ENCODE measurements around the gene ETHE1. TPM values are rescaled to one million over a fixed set of nuclear protein-coding genes. Genes with fewer than 3 reads are reported as not detected.

ETHE1 gene
- total RNA-seq, 2 experiments from 2014 or later: 1.7 to 6.4 TPM

DNA sequence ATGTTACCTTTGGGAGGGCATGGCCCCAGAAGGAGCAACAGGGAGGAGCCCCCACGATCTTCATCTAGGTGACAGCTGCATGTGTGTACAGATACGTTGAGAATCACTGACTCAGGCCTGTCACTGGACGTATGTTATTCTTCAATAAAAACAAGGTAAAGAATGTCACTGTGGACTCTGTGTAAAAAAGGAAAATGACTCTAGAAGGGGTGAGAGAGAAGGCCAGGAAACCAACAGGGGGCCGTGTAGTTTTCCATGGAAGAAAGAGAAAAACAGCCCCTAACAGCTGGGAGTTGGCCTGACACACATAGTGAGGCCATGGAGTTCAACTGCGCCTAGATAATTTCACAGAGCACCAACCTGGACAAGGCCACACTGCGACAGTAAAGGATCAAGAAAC lies 59.7 kb downstream of the ETHE1 start:
- intact Hi-C loops (cut with micrococcal nuclease; ENCODE audit: unreplicated experiment): no loop called here
- TF ChIP-seq, protein P1, sequence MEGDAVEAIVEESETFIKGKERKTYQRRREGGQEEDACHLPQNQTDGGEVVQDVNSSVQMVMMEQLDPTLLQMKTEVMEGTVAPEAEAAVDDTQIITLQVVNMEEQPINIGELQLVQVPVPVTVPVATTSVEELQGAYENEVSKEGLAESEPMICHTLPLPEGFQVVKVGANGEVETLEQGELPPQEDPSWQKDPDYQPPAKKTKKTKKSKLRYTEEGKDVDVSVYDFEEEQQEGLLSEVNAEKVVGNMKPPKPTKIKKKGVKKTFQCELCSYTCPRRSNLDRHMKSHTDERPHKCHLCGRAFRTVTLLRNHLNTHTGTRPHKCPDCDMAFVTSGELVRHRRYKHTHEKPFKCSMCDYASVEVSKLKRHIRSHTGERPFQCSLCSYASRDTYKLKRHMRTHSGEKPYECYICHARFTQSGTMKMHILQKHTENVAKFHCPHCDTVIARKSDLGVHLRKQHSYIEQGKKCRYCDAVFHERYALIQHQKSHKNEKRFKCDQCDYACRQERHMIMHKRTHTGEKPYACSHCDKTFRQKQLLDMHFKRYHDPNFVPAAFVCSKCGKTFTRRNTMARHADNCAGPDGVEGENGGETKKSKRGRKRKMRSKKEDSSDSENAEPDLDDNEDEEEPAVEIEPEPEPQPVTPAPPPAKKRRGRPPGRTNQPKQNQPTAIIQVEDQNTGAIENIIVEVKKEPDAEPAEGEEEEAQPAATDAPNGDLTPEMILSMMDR (conservative IDR thresholded peaks at IDR 0.05; ENCODE audit: low read length): no peak
- TF ChIP-seq EZH2phosphoT487 (IDR thresholded peaks at IDR 0.05; ENCODE audit: borderline replicate concordance, low read depth, low read length): no peak
- Histone ChIP-seq H2AFZ (ENCODE audit: low read length) (no peak overlapping the region), H3K27ac (ENCODE audit: low read depth, low read length, poor library complexity, severe bottlenecking) (no peak overlapping the region), H3K9me3 (ENCODE audit: low read length) (no peaks in the 10 kb centered on the region), H4K20me1 (ENCODE audit: insufficient read depth, low read length) (no peaks in the 10 kb centered on the region), H3K79me2 (ENCODE audit: insufficient read depth, low read depth, low read length) (no peaks in the 10 kb centered on the region), H3K36me3 (ENCODE audit: insufficient read depth, low read length) (no peaks in the 10 kb centered on the region), H3K9me2 (ENCODE audit: insufficient read depth, low read length) (no peaks in the 10 kb centered on the region), H3K4me2 (ENCODE audit: low read length) (no peak overlapping the region), H3K4me1 (ENCODE audit: insufficient read depth, low read length, poor library complexity, severe bottlenecking) (peaks cover 13% of the 10 kb centered on the region), H3K4me3 (ENCODE audit: low read depth, low read length, poor library complexity, severe bottlenecking) (no peak overlapping the region)
- ChIA-PET CTCF (ENCODE audit: unreplicated experiment) (no interaction called here), POLR2A (no interaction called here)
- no TSS peak for BruUV-seq (replicated peaks)
- DNase-seq (ENCODE audit: low spot score): no peak

DNA sequence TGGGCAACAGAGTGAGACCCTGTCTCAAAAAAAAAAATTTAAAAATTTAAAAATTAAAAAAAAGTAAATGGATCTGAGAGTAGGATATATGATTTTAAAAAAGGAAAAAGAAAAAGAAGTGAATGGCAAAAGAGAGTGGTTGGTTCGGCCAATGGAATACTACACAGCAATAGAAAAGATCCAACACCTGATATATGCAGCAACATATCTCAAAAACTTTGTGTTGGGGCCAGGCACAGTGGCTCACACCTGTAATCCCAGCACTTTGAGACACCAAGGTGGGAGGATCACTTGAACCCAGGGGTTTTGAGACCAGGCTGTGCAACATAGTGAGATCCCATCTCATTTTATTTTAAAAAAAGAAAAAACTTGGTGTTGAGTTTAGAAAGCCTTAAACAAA lies 60.2 kb downstream of the ETHE1 start:
- CTCF ChIA-PET (ENCODE audit: unreplicated experiment): no interaction called here
- Histone ChIP-seq H3K79me2 (ENCODE audit: insufficient read depth, low read depth, low read length) (no peaks in the 10 kb centered on the region), H2AFZ (ENCODE audit: low read length) (no peak overlapping the region), H3K4me1 (ENCODE audit: insufficient read depth, low read length, poor library complexity, severe bottlenecking) (peaks cover 13% of the 10 kb centered on the region), H4K20me1 (ENCODE audit: insufficient read depth, low read length) (no peaks in the 10 kb centered on the region), H3K9me3 (ENCODE audit: low read length) (no peaks in the 10 kb centered on the region), H3K4me2 (ENCODE audit: low read length) (no peak overlapping the region), H3K4me3 (ENCODE audit: low read depth, low read length, poor library complexity, severe bottlenecking) (no peak overlapping the region), H3K9me2 (ENCODE audit: insufficient read depth, low read length) (no peaks in the 10 kb centered on the region), H3K27ac (ENCODE audit: low read depth, low read length, poor library complexity, severe bottlenecking) (no peak overlapping the region), H3K36me3 (ENCODE audit: insufficient read depth, low read length) (no peaks in the 10 kb centered on the region)
- POLR2A ChIA-PET: no interaction called here
- TF ChIP-seq EZH2phosphoT487 (IDR thresholded peaks at IDR 0.05; ENCODE audit: borderline replicate concordance, low read depth, low read length): no peak
- TF ChIP-seq, protein P1 (conservative IDR thresholded peaks at IDR 0.05; ENCODE audit: low read length): no peak
- intact Hi-C loops (cut with micrococcal nuclease; ENCODE audit: unreplicated experiment): no loop called here
- DNase-seq (ENCODE audit: low spot score): no peak
- no TSS peak for BruUV-seq (replicated peaks)

DNA sequence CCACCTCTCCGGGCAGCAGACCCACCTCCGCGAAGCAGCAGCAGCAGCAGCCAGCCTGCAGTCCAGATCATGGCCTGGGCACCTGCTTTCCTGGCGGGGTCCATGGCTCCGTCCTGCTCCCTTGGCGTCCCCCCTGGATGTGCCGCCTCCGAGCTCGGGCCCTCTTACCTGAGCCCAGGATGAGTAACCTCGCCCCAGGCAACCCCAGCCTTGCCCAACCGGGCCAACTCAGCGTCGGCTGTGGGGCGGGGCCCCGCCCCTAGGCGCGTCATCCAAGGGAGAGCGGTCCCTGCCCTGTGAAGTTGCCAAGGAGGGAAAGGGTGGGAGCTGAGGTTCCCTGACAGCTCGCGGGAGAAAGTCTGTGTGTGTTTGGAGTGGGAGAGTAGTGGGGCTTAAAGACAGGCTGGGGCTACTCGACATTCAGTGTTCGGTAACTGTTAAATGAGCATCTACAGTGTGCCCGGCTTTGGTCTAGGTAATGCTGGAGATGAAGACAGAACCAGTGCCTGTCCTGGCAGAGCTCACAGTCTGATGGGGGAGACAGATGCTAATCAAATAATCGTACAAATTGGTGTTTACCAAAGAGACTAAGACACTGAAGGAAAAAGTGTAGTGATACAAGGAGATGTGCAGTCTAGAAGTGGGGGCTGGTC lies 61.4 kb downstream of the ETHE1 start, which contains the start of gene LYPD3:
TSS of gene LYPD3 (minus strand) at position 141 of the 653 bp plus-strand sequence. CDS start at position 104, 37 bp downstream.
- no peaks in the 10 kb centered on the region for H4K20me1 ChIP-seq (ENCODE audit: insufficient read depth, low read length)
- H3K4me3 ChIP-seq (ENCODE audit: low read depth, low read length, poor library complexity, severe bottlenecking): peak within 1 kb of the TSS; percentile 70
- ChIA-PET CTCF (ENCODE audit: unreplicated experiment) (no interaction called here), POLR2A (interaction anchor here (0.6 kb wide), 1 partner anchor 259 kb away, joined by 5 read pairs; no protein-coding TSS in a partner anchor)
- H3K36me3 ChIP-seq (ENCODE audit: insufficient read depth, low read length): no peaks in the 10 kb centered on the region
- BruUV-seq (replicated peaks): no TSS peak
- H3K9me3 ChIP-seq (ENCODE audit: low read length): no peaks in the 10 kb centered on the region
- no peaks in the 10 kb centered on the region for H3K79me2 ChIP-seq (ENCODE audit: insufficient read depth, low read depth, low read length)
- peak within 1 kb of the TSS; percentile 91 for H3K4me2 ChIP-seq (ENCODE audit: low read length)
- TF ChIP-seq, protein P1 (conservative IDR thresholded peaks at IDR 0.05; ENCODE audit: low read length): no peak
- no peak for TF ChIP-seq EZH2phosphoT487 (IDR thresholded peaks at IDR 0.05; ENCODE audit: borderline replicate concordance, low read depth, low read length)
- H3K4me1 ChIP-seq (ENCODE audit: insufficient read depth, low read length, poor library complexity, severe bottlenecking): peaks cover 13% of the 10 kb centered on the region
- DNase-seq (ENCODE audit: low spot score): no peak
- H2AFZ ChIP-seq (ENCODE audit: low read length): peak within 1 kb of the TSS; percentile 95; the same call in 1 of the 2 replicates
- intact Hi-C loops (cut with micrococcal nuclease; ENCODE audit: unreplicated experiment): no loop called here
- no peak within 1 kb of the TSS for H3K27ac ChIP-seq (ENCODE audit: low read depth, low read length, poor library complexity, severe bottlenecking)
- H3K9me2 ChIP-seq (ENCODE audit: insufficient read depth, low read length): no peaks in the 10 kb centered on the region

All from OCI-LY7 (cell line).